BE2C (cell line): ENCODE data around the gene SLC44A3.

Source experiments
- DNase-seq: peaks from one replicate; pipeline ENCODE4 v3.0.0-alpha.2; 2020
- H3K27me3 ChIP-seq: fragments of 250-450 bp; sonication (Bioruptor Pico); 2 replicates; pipeline ENCODE4 v1.5.1; 2020; ENCODE audit warnings: mild to moderate bottlenecking
- H3K36me3 ChIP-seq: fragments of 250-450 bp; sonication (Bioruptor Pico); 2 replicates; pipeline ENCODE4 v1.5.1; 2020; ENCODE audit warnings: mild to moderate bottlenecking
- H3K4me1 ChIP-seq: fragments of 250-450 bp; sonication (Bioruptor Pico); 2 replicates; pipeline ENCODE4 v1.5.1; 2020
- H3K4me3 ChIP-seq: 2 replicates; pipeline ENCODE4 v1.5.1; 2011; ENCODE audit warnings: low read depth, low read length
- H3K9me3 ChIP-seq: fragments of 250-450 bp; sonication (Bioruptor Pico); 2 replicates; pipeline ENCODE4 v1.5.1; 2020
- TF ChIP-seq, protein P1 (sequence below): IDR thresholded peaks from 2 replicates; pipeline ENCODE4 v1.5.1; 2012; ENCODE audit warnings: mild to moderate bottlenecking, low read depth, low read length

SLC44A3 gene

DNA sequence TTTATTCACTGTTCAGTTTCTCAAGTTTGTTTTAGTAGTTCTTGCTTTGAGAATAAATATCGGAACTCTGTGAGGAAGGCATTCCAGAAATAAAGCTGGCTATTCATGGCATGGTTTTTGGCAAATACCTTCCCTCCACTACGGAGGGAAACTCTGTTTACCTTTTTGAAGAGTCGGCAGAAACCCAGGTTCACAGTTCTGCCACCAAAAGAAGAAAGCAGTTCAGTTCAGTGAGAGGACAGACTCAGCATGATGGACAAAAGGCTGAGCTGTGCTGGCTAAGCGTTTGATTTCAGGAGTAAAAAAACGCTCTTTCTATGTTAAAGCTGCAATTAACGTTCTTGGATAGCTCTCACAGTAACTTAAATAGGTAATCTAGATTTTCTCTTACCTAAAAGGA is 64.3 kb downstream of the SLC44A3 start:
- Histone ChIP-seq H3K4me1 (no peaks in the 10 kb centered on the region), H3K27me3 (no peaks in the 10 kb centered on the region), H3K36me3 (no peaks in the 10 kb centered on the region), H3K4me3 (no peak overlapping the region), H3K9me3 (no peaks in the 10 kb centered on the region)
- TF ChIP-seq, protein P1, sequence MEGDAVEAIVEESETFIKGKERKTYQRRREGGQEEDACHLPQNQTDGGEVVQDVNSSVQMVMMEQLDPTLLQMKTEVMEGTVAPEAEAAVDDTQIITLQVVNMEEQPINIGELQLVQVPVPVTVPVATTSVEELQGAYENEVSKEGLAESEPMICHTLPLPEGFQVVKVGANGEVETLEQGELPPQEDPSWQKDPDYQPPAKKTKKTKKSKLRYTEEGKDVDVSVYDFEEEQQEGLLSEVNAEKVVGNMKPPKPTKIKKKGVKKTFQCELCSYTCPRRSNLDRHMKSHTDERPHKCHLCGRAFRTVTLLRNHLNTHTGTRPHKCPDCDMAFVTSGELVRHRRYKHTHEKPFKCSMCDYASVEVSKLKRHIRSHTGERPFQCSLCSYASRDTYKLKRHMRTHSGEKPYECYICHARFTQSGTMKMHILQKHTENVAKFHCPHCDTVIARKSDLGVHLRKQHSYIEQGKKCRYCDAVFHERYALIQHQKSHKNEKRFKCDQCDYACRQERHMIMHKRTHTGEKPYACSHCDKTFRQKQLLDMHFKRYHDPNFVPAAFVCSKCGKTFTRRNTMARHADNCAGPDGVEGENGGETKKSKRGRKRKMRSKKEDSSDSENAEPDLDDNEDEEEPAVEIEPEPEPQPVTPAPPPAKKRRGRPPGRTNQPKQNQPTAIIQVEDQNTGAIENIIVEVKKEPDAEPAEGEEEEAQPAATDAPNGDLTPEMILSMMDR: no peak
- no peak for DNase-seq

DNA sequence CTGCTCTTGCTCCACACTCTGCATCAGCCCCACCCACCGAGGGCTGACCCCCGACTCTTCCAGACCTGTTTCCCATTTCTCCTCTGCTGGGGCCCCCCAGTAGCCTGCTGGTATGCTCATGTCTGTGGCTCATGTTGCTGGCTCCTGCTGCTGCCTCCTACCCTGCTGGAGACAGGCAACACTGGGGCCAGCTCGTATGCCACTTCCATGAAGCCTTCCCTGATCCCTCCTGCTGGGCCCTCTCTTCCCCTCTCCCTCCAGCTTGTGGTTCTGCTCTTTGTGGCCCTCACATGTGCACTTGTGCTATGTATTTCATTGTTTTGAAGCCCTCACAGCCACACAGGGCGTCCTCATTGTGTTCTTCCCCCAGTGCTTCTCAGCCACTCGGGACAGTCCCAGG is 66.2 kb downstream of the SLC44A3 start:
- no peaks in the 10 kb centered on the region for H3K4me1 ChIP-seq
- TF ChIP-seq, protein P1: no peak
- no peaks in the 10 kb centered on the region for H3K27me3 ChIP-seq
- no peaks in the 10 kb centered on the region for H3K9me3 ChIP-seq
- no peak for DNase-seq
- no peak overlapping the region for H3K4me3 ChIP-seq
- no peaks in the 10 kb centered on the region for H3K36me3 ChIP-seq

DNA sequence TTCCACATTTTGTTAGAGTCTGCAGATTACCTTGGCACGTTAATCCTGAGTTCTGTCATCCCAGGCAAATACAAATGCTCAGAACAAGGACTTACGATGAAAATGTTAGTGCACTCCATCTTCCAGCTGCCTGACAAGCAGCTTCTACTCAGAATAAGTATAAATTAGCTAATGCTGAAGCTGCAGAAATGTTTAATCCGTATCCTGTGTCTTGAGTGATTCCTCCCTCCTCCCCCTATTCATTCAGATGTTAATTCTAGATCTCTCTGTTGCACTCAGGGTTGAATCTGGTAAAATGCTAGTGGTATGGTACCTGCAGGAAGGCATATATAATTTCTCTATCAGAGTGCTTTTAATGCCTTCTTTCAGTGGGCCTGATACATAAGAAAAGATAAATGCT is 66.9 kb downstream of the SLC44A3 start:
- TF ChIP-seq, protein P1: no peak
- H3K4me3 ChIP-seq: no peak overlapping the region
- DNase-seq: no peak

DNA sequence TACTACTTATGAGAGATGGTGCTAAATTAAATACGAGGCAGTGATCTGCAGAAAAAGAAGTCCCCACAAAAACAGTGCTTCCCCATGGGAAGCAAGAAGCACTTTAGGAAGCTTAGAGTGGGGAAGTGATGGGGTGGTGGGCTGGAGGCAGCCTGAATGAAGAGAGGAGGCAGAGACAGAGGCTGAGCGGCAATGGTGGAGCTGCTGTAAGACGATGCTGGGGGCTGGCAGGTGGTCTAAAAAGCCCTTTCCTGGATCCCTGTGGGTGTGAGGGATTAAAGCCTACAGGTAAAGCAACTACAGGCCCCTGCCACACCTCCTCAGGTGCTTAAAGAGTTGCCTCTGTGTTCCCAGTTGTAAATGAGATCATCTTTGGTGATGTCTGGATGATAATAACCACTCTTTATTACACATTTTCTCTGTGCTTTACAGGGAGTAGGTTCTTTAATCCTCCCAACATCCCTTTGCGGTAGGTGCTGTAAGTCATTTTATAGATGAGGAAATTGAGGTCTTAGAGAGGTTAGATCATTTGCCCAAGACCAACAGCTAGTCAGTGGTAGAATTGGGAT is 67.5 kb downstream of the SLC44A3 start:
- Histone ChIP-seq H3K9me3 (no peaks in the 10 kb centered on the region), H3K36me3 (no peaks in the 10 kb centered on the region), H3K27me3 (no peaks in the 10 kb centered on the region), H3K4me1 (no peaks in the 10 kb centered on the region), H3K4me3 (no peak overlapping the region)
- no peak for DNase-seq
- TF ChIP-seq, protein P1: no peak

More for the DNA sequence above, 66.9 kb downstream of the SLC44A3 start:
- Histone ChIP-seq H3K36me3 (no peaks in the 10 kb centered on the region), H3K9me3 (no peaks in the 10 kb centered on the region), H3K27me3 (no peaks in the 10 kb centered on the region), H3K4me1 (no peaks in the 10 kb centered on the region)

GRCh38 chr1:94888201-94888600 is 68.0 kb downstream of the SLC44A3 start:
- Histone ChIP-seq H3K9me3 (no peaks in the 10 kb centered on the region), H3K4me1 (no peaks in the 10 kb centered on the region), H3K36me3 (no peaks in the 10 kb centered on the region), H3K4me3 (no peak overlapping the region), H3K27me3 (no peaks in the 10 kb centered on the region)
- TF ChIP-seq, protein P1: no peak
- DNase-seq: no peak

GRCh38 chr1:94892604-94893254 is 72.6 kb downstream of the SLC44A3 start:
- no peaks in the 10 kb centered on the region for H3K9me3 ChIP-seq
- TF ChIP-seq, protein P1: no peak

More at GRCh38 chr1:94892604-94893254, 72.6 kb downstream of the SLC44A3 start:
- DNase-seq: no peak
- Histone ChIP-seq H3K36me3 (peaks cover 12% of the 10 kb centered on the region), H3K27me3 (no peaks in the 10 kb centered on the region), H3K4me1 (no peaks in the 10 kb centered on the region), H3K4me3 (no peak overlapping the region)
